MM.1S (cell line): Measurements from ENCODE around the gene HSP90AA1.
A peak's percentile ranks its signal among the peaks of the same experiment; 100 is the strongest.

ENCODE experiments used
- DNase-seq: peaks from one replicate; pipeline ENCODE4 v3.0.0-alpha.2; 2015
- H2AFZ ChIP-seq: fragments of 300-600 bp; sonication (generic); 2 replicates; pipeline ENCODE4 v1.6.0; 2016; ENCODE audit warnings: antibody characterized with exemption, low read length
- H3F3A ChIP-seq: fragments of 300-600 bp; sonication (generic); 2 replicates; pipeline ENCODE4 v1.6.1; 2016; ENCODE audit warnings: mild to moderate bottlenecking, antibody characterized with exemption, low read length, moderate library complexity, mixed read lengths; ENCODE audit not compliant: insufficient read depth
- H3K27ac ChIP-seq: fragments of 300-600 bp; sonication (generic); 2 replicates; pipeline ENCODE4 v1.5.1; 2016; ENCODE audit warnings: mild to moderate bottlenecking, low read length
- H3K27me3 ChIP-seq: fragments of 300-600 bp; sonication (generic); replicated peaks from 2 replicates; pipeline ENCODE4 v1.6.0; 2016; ENCODE audit warnings: low read length; ENCODE audit not compliant: insufficient read depth
- H3K36me3 ChIP-seq: fragments of 300-600 bp; sonication (generic); replicated peaks from 2 replicates; pipeline ENCODE4 v1.6.1; 2016; ENCODE audit warnings: mild to moderate bottlenecking, low read length, mixed read lengths; ENCODE audit not compliant: insufficient read depth
- H3K4me1 ChIP-seq: fragments of 300-600 bp; sonication (generic); 2 replicates; pipeline ENCODE4 v1.6.1; 2016; ENCODE audit warnings: low read length, mixed read lengths
- H3K4me2 ChIP-seq: fragments of 300-600 bp; sonication (generic); 2 replicates; pipeline ENCODE4 v1.6.0; 2016; ENCODE audit warnings: low read depth, low read length
- H3K4me3 ChIP-seq: fragments of 300-600 bp; sonication (generic); 2 replicates; pipeline ENCODE4 v1.5.1; 2016; ENCODE audit warnings: low read length, mixed read lengths
- H3K79me2 ChIP-seq: fragments of 300-600 bp; sonication (generic); 2 replicates; pipeline ENCODE4 v1.6.1; 2016; ENCODE audit warnings: mixed run types, low read length, mixed read lengths
- H3K9ac ChIP-seq: fragments of 300-600 bp; sonication (generic); 2 replicates; pipeline ENCODE4 v1.6.1; 2016; ENCODE audit warnings: low read length, mixed read lengths
- H3K9me2 ChIP-seq: fragments of 300-600 bp; sonication (generic); replicated peaks from 2 replicates; pipeline ENCODE4 v1.6.1; 2016; ENCODE audit warnings: mild to moderate bottlenecking, low read length, mixed read lengths; ENCODE audit not compliant: insufficient read depth
- H3K9me3 ChIP-seq: fragments of 300-600 bp; sonication (generic); replicated peaks from 2 replicates; pipeline ENCODE4 v1.6.1; 2016; ENCODE audit warnings: mild to moderate bottlenecking, low read length, mixed read lengths; ENCODE audit not compliant: insufficient read depth
- H4K20me1 ChIP-seq: fragments of 300-600 bp; sonication (generic); 2 replicates; pipeline ENCODE4 v1.6.1; 2016; ENCODE audit warnings: mild to moderate bottlenecking, low read length, moderate library complexity, mixed read lengths; ENCODE audit not compliant: insufficient read depth
- EZH2 ChIP-seq: fragments of 300-600 bp; sonication (generic); optimal IDR thresholded peaks from 2 replicates; pipeline ENCODE3; 2017; ENCODE audit warnings: low read depth, mild to moderate bottlenecking, antibody characterized with exemption, low read length, mixed read lengths
- EZH2phosphoT487 ChIP-seq: fragments of 300-600 bp; sonication (generic); IDR thresholded peaks from 2 replicates; pipeline ENCODE4 v1.6.1; 2018; ENCODE audit warnings: antibody characterized with exemption, low read length
- TF ChIP-seq, protein P1 (sequence below): fragments of 300-600 bp; sonication (generic); IDR thresholded peaks from 2 replicates; pipeline ENCODE4 v1.5.1; 2016; ENCODE audit warnings: antibody characterized with exemption, low read length, mixed read lengths

Gene HSP90AA1

DNA sequence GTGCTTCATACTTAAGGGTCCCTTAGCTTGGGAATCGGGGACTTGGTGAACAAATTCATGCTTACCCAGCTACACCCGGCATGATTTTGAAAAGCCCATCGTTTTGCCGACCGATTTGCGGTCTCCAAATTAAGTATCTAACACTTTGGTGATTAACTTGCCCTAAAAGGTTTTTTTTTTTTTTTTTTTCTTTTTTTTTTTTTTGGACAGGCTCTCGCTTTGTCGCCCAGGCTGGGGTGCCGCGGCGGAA lies 843 bp upstream of the HSP90AA1 start:
- TF ChIP-seq, protein P1, sequence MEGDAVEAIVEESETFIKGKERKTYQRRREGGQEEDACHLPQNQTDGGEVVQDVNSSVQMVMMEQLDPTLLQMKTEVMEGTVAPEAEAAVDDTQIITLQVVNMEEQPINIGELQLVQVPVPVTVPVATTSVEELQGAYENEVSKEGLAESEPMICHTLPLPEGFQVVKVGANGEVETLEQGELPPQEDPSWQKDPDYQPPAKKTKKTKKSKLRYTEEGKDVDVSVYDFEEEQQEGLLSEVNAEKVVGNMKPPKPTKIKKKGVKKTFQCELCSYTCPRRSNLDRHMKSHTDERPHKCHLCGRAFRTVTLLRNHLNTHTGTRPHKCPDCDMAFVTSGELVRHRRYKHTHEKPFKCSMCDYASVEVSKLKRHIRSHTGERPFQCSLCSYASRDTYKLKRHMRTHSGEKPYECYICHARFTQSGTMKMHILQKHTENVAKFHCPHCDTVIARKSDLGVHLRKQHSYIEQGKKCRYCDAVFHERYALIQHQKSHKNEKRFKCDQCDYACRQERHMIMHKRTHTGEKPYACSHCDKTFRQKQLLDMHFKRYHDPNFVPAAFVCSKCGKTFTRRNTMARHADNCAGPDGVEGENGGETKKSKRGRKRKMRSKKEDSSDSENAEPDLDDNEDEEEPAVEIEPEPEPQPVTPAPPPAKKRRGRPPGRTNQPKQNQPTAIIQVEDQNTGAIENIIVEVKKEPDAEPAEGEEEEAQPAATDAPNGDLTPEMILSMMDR, result no peak
- TF ChIP-seq EZH2, result no peak
- no peak for TF ChIP-seq EZH2phosphoT487
- Histone ChIP-seq H4K20me1 (no peaks in the 10 kb centered on the region; the same call in 1 of the 2 replicates), H3K4me3 (peak overlapping the region; percentile 68), H3K4me2 (peak overlapping the region; percentile 63; the same call in 1 of the 2 replicates), H3K9me3 (no peaks in the 10 kb centered on the region), H3K9ac (peak overlapping the region; percentile 75), H3K9me2 (no peaks in the 10 kb centered on the region), H3K4me1 (0 out of 2 replicates have a peak, but pooled peaks cover 5% of the 10 kb centered on the region), H3K27me3 (no peaks in the 10 kb centered on the region), H3K36me3 (peaks cover 4% of the 10 kb centered on the region; the same call in 1 of the 2 replicates), H2AFZ (peak overlapping the region; percentile 70), H3K27ac (peak overlapping the region; percentile 43; the same call in 1 of the 2 replicates), H3K79me2 (peaks cover 28% of the 10 kb centered on the region), H3F3A (peaks cover 4% of the 10 kb centered on the region; the same call in 1 of the 2 replicates)
- no peak for DNase-seq

DNA sequence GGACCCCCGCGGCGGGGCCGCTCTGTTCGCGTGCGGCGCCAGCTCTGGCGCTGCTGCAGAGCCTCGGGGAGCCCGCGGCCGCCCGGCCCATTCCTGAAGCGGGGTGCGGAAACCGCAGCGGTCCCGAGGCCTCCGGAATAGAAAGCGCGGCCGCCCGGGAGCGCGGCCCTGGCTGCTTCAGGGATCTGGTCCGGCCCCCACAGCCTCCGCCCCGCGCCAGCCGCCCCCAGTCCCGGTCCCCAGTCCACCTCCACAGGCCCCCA lies 204 bp downstream of the HSP90AA1 start:
- no peak for TF ChIP-seq EZH2phosphoT487
- TF ChIP-seq, protein P1, result no peak
- no peak for TF ChIP-seq EZH2
- Histone ChIP-seq H3K9me2 (no peaks in the 10 kb centered on the region), H4K20me1 (no peaks in the 10 kb centered on the region; the same call in 1 of the 2 replicates), H3K36me3 (peaks cover 4% of the 10 kb centered on the region; the same call in 1 of the 2 replicates), H3K9ac (peak overlapping the region; percentile 78), H3K4me2 (no peak overlapping the region), H3F3A (peaks cover 4% of the 10 kb centered on the region; the same call in 1 of the 2 replicates), H3K27ac (peak overlapping the region; percentile 65; the same call in 1 of the 2 replicates), H3K79me2 (peaks cover 28% of the 10 kb centered on the region), H2AFZ (no peak overlapping the region), H3K4me3 (peak overlapping the region; percentile 61), H3K9me3 (no peaks in the 10 kb centered on the region), H3K4me1 (0 out of 2 replicates have a peak, but pooled peaks cover 5% of the 10 kb centered on the region), H3K27me3 (no peaks in the 10 kb centered on the region)
- DNase-seq, result no peak

DNA sequence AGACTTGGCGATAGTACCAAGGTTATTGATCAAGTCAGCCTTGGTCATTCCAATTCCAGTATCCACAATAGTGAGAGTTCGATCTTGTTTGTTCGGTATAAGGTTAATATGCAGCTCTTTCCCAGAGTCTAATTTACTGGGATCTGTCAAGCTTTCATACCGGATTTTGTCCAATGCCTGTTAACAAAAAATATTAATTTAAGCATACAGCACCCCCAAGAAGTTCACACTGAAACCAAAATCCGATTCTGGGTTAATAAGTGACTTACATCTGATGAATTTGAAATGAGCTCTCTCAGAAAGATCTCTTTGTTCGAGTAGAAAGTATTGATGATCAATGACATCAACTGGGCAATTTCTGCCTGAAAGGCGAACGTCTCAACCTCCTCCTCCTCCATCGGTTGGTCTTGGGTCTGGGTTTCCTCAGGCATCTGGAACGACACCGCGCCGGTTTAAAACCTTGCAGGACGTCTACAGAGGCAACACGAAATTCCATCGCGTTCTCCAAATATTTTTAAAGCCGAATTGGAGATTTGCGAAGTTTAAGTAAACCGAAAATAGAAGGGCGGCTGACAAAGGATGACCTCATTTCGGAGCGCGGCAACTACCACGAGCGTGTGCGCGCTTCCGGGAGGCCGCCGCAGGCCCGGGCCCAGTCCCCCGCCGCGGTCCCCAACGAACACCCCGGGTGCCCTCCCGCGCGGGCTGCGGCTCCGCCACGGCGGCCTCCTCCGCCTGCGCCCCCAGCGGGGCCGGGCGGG lies 716 bp downstream of the HSP90AA1 start:
- H3K9me3 ChIP-seq, result no peaks in the 10 kb centered on the region
- H3K27me3 ChIP-seq, result no peaks in the 10 kb centered on the region
- peak; percentile 33 for DNase-seq
- H3K79me2 ChIP-seq, result peaks cover 28% of the 10 kb centered on the region
- peaks cover 4% of the 10 kb centered on the region; the same call in 1 of the 2 replicates for H3F3A ChIP-seq
- H4K20me1 ChIP-seq, result no peaks in the 10 kb centered on the region; the same call in 1 of the 2 replicates
- peak overlapping the region; percentile 74 for H3K4me2 ChIP-seq
- H3K27ac ChIP-seq, result peak overlapping the region; percentile 18; the same call in 1 of the 2 replicates
- 0 out of 2 replicates have a peak, but pooled peaks cover 5% of the 10 kb centered on the region for H3K4me1 ChIP-seq
- peaks cover 4% of the 10 kb centered on the region; the same call in 1 of the 2 replicates for H3K36me3 ChIP-seq
- peak overlapping the region; percentile 67 for H3K4me3 ChIP-seq
- no peaks in the 10 kb centered on the region for H3K9me2 ChIP-seq
- TF ChIP-seq EZH2phosphoT487 (no peak), EZH2 (no peak)
- TF ChIP-seq, protein P1, result no peak
- H3K9ac ChIP-seq, result peak overlapping the region; percentile 65; the same call in 1 of the 2 replicates
- no peak overlapping the region for H2AFZ ChIP-seq
